ENCODE results near the gene CTDSPL2. TPM values are rescaled to one million over a fixed set of nuclear protein-coding genes. Genes with fewer than 3 reads are reported as not detected.

Gene CTDSPL2
- total and polyA plus RNA-seq, 2 donors (not counting 1 experiment from before 2014, with no cell fraction given) = 38.0 to 65.7 TPM

GRCh38 chr15:44414001-44414400 is 13.4 kb upstream of the CTDSPL2 start:
- Histone ChIP-seq H2AFZ (ENCODE audit: low read length) (no peak overlapping the region), H3K4me1 (ENCODE audit: control insufficient read depth, extremely low read depth, insufficient read depth, low read length) (no peaks in the 10 kb centered on the region), H3K27me3 (ENCODE audit: control insufficient read depth, insufficient read depth, low read length) (no peaks in the 10 kb centered on the region), H3K79me2 (ENCODE audit: control insufficient read depth, insufficient read depth, low read length) (no peaks in the 10 kb centered on the region), H3K4me2 (ENCODE audit: extremely low read depth, insufficient read depth, low read length) (no peak overlapping the region), H3K27ac (ENCODE audit: insufficient read depth, low read length) (no peak overlapping the region), H3K9ac (ENCODE audit: insufficient read depth, low read length) (no peak overlapping the region), H4K20me1 (ENCODE audit: control insufficient read depth, extremely low read depth, insufficient read depth, low read length) (no peaks in the 10 kb centered on the region), H3K9me3 (ENCODE audit: control insufficient read depth, insufficient read depth, low read depth, low read length) (no peaks in the 10 kb centered on the region), H3K4me3 (replicated peaks in 1 of 4; ENCODE audit: control extremely low read depth in 1 of 4, insufficient read depth in 1 of 4, low read depth in 3 of 4, low read length in 4 of 4) (no peak overlapping the region), H3K36me3 (ENCODE audit: control insufficient read depth, insufficient read depth, low read length) (no peaks in the 10 kb centered on the region)
- no peak for DNase-seq (ENCODE audit: low read depth in 2 of 2)
- no peak for TF ChIP-seq CTCF (conservative IDR thresholded peaks at IDR 0.05 in 1 of 2, IDR thresholded peaks at IDR 0.05 in 1 of 2; ENCODE audit: low read depth in 1 of 2, low read length in 2 of 2)
- TF ChIP-seq EZH2 (IDR thresholded peaks at IDR 0.05; ENCODE audit: low read length, missing control alignments) = no peak

GRCh38 chr15:44427756-44428724 is 611 bp downstream of the CTDSPL2 start:
- Histone ChIP-seq H3K79me2 (ENCODE audit: control insufficient read depth, insufficient read depth, low read length) (peaks cover 54% of the 10 kb centered on the region), H2AFZ (ENCODE audit: low read length) (peak overlapping the region; percentile 94), H3K36me3 (ENCODE audit: control insufficient read depth, insufficient read depth, low read length) (no peaks in the 10 kb centered on the region), H3K9me3 (ENCODE audit: control insufficient read depth, insufficient read depth, low read depth, low read length) (no peaks in the 10 kb centered on the region), H3K4me3 (replicated peaks in 1 of 4; ENCODE audit: control extremely low read depth in 1 of 4, insufficient read depth in 1 of 4, low read depth in 3 of 4, low read length in 4 of 4) (peak overlapping the region; percentile 78 to 99 (median 90)), H3K4me1 (ENCODE audit: control insufficient read depth, extremely low read depth, insufficient read depth, low read length) (no peaks in the 10 kb centered on the region), H3K9ac (ENCODE audit: insufficient read depth, low read length) (peak overlapping the region; percentile 88), H3K27me3 (ENCODE audit: control insufficient read depth, insufficient read depth, low read length) (no peaks in the 10 kb centered on the region), H3K27ac (ENCODE audit: insufficient read depth, low read length) (peak overlapping the region; percentile 96), H4K20me1 (ENCODE audit: control insufficient read depth, extremely low read depth, insufficient read depth, low read length) (no peaks in the 10 kb centered on the region), H3K4me2 (ENCODE audit: extremely low read depth, insufficient read depth, low read length) (peak overlapping the region; percentile 76)
- peak in 1 of 2 donors; percentile 71 for DNase-seq (ENCODE audit: low read depth in 2 of 2)
- no peak for TF ChIP-seq EZH2 (IDR thresholded peaks at IDR 0.05; ENCODE audit: low read length, missing control alignments)
- TF ChIP-seq CTCF (conservative IDR thresholded peaks at IDR 0.05 in 1 of 2, IDR thresholded peaks at IDR 0.05 in 1 of 2; ENCODE audit: low read depth in 1 of 2, low read length in 2 of 2) = no peak

GRCh38 chr15:44435893-44436667 is 8.7 kb downstream of the CTDSPL2 start:
- DNase-seq (ENCODE audit: low read depth in 2 of 2) = peak; percentile 4 to 19
- Histone ChIP-seq H3K4me2 (ENCODE audit: extremely low read depth, insufficient read depth, low read length) (peak overlapping the region; percentile 1), H3K4me3 (replicated peaks in 1 of 4; ENCODE audit: control extremely low read depth in 1 of 4, insufficient read depth in 1 of 4, low read depth in 3 of 4, low read length in 4 of 4) (no peak overlapping the region), H3K9me3 (ENCODE audit: control insufficient read depth, insufficient read depth, low read depth, low read length) (no peaks in the 10 kb centered on the region), H4K20me1 (ENCODE audit: control insufficient read depth, extremely low read depth, insufficient read depth, low read length) (peaks cover 2% of the 10 kb centered on the region), H3K9ac (ENCODE audit: insufficient read depth, low read length) (no peak overlapping the region), H3K4me1 (ENCODE audit: control insufficient read depth, extremely low read depth, insufficient read depth, low read length) (peaks cover 3% of the 10 kb centered on the region), H3K27me3 (ENCODE audit: control insufficient read depth, insufficient read depth, low read length) (no peaks in the 10 kb centered on the region), H2AFZ (ENCODE audit: low read length) (no peak overlapping the region), H3K27ac (ENCODE audit: insufficient read depth, low read length) (no peak overlapping the region), H3K36me3 (ENCODE audit: control insufficient read depth, insufficient read depth, low read length) (no peaks in the 10 kb centered on the region), H3K79me2 (ENCODE audit: control insufficient read depth, insufficient read depth, low read length) (peaks cover 83% of the 10 kb centered on the region)
- TF ChIP-seq CTCF (conservative IDR thresholded peaks at IDR 0.05 in 1 of 2, IDR thresholded peaks at IDR 0.05 in 1 of 2; ENCODE audit: low read depth in 1 of 2, low read length in 2 of 2) = no peak
- no peak for TF ChIP-seq EZH2 (IDR thresholded peaks at IDR 0.05; ENCODE audit: low read length, missing control alignments)
